Measurements from ENCODE around the gene SEMA5A. TPM values are rescaled to one million over a fixed set of nuclear protein-coding genes. Genes with fewer than 3 reads are reported as not detected.

Gene SEMA5A
- total RNA-seq, 2 experiments from 2014 or later = not detected

GRCh38 chr5:9505225-9505624, 40.6 kb downstream of the SEMA5A start:
- H3K36me3 Mint-ChIP-seq (ENCODE audit: low read depth) = no peaks in the 10 kb centered on the region
- no peaks in the 10 kb centered on the region for H3K4me1 Mint-ChIP-seq (ENCODE audit: low read depth)
- CTCF ChIA-PET = no interaction called here
- no peaks in the 10 kb centered on the region for H3K27me3 Mint-ChIP-seq
- H3K9me3 Mint-ChIP-seq = peaks cover 2% of the 10 kb centered on the region
- intact Hi-C loops (cut with micrococcal nuclease) = no loop called here
- no peak for ATAC-seq
- no peak overlapping the region for H3K27ac Mint-ChIP-seq
- TF ChIP-seq, protein P1, sequence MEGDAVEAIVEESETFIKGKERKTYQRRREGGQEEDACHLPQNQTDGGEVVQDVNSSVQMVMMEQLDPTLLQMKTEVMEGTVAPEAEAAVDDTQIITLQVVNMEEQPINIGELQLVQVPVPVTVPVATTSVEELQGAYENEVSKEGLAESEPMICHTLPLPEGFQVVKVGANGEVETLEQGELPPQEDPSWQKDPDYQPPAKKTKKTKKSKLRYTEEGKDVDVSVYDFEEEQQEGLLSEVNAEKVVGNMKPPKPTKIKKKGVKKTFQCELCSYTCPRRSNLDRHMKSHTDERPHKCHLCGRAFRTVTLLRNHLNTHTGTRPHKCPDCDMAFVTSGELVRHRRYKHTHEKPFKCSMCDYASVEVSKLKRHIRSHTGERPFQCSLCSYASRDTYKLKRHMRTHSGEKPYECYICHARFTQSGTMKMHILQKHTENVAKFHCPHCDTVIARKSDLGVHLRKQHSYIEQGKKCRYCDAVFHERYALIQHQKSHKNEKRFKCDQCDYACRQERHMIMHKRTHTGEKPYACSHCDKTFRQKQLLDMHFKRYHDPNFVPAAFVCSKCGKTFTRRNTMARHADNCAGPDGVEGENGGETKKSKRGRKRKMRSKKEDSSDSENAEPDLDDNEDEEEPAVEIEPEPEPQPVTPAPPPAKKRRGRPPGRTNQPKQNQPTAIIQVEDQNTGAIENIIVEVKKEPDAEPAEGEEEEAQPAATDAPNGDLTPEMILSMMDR (IDR thresholded peaks at IDR 0.05) = no peak
- H3K4me3 Mint-ChIP-seq = no peak overlapping the region
- DNase-seq = no peak
- POLR2A ChIA-PET = no interaction called here

DNA sequence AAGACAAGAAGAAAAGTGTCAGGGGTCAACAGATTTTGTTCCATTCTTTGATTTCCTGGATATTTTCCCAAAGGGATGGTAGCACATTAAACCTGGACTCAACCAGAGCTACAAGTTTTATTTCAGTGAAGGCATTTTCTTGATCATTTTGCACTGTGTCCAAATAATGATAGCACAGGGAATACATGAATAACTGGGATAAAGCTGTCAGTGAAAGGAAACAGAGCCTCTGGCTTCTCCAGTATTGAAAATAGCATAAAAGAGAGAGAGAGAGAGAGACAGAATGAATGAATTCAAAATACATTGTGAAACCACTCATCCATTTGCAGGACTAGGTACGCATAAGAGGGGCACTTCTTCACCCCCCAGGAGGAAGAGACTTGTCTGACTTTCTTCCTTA, 43.0 kb downstream of the SEMA5A start:
- Mint-ChIP-seq H3K4me1 (ENCODE audit: low read depth) (no peaks in the 10 kb centered on the region), H3K27ac (no peak overlapping the region), H3K9me3 (no peaks in the 10 kb centered on the region), H3K36me3 (ENCODE audit: low read depth) (no peaks in the 10 kb centered on the region), H3K4me3 (no peak overlapping the region), H3K27me3 (no peaks in the 10 kb centered on the region)
- ATAC-seq (no peak), DNase-seq (no peak)
- TF ChIP-seq, protein P1 (IDR thresholded peaks at IDR 0.05) = no peak
- intact Hi-C loops (cut with micrococcal nuclease) = no loop called here
- CTCF ChIA-PET = no interaction called here
- POLR2A ChIA-PET = no interaction called here

DNA sequence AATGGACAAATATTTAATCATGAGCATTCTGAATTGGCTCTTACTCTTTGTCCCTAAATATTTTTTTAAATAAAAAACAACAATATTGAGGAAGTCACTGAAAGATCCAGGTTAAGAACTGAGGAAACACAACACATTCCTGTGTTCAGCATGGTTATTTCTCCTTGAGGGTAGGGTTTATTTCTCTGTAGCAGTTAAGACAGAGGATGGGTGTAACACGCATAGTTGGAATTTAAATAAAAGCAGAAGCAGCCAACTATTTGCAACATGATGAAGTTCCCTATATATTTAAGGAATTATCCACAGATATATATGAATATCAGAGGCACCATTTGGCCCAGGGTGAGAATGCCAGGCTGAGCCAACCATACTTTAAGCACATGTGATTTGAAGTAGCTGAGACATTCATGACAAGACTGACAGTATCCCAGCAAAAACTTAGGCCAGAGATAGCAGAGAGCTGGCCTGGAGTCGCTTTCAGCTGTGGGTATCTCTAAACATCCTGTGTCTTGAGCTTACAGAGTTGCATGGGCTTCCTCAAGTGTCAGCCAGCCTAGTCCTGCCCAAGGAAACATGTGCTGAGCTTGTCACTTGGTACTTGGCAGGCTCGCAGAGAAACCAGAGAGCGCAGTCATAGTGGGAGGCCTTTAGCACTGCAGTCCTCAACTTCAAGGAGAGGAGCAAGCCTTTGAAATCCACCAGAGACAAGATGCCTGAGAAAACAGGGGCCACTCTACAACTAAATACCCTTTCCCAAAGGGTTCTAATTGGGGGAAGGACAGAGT, 43.6 kb downstream of the SEMA5A start:
- no peak overlapping the region for H3K27ac Mint-ChIP-seq
- H3K4me1 Mint-ChIP-seq (ENCODE audit: low read depth) = no peaks in the 10 kb centered on the region
- H3K4me3 Mint-ChIP-seq = no peak overlapping the region
- TF ChIP-seq, protein P1 (IDR thresholded peaks at IDR 0.05) = no peak
- ATAC-seq = no peak
- no peaks in the 10 kb centered on the region for H3K27me3 Mint-ChIP-seq
- ChIA-PET CTCF (no interaction called here), POLR2A (no interaction called here)
- intact Hi-C loops (cut with micrococcal nuclease) = no loop called here
- no peaks in the 10 kb centered on the region for H3K36me3 Mint-ChIP-seq (ENCODE audit: low read depth)
- H3K9me3 Mint-ChIP-seq = no peaks in the 10 kb centered on the region
- DNase-seq = no peak

DNA sequence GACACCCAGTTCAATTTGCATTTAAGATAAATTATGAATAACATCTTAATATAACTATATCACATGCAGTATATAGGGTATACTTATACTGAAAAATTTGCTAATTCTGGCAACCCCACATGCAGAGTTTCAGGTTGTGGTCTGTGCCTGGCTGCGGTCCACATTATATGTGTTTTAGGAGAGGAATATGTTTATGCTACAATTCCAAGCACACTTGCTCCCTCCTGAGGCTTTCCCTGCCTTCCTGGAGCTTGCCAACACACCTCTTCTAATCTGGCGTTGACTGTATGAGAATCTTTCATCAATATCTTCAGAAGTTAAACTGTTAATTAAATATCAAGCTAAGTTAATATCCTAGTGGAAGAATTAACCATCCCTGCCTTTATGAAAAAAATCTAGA, 45.2 kb downstream of the SEMA5A start:
- Mint-ChIP-seq H3K27me3 (no peaks in the 10 kb centered on the region), H3K9me3 (no peaks in the 10 kb centered on the region), H3K4me3 (no peak overlapping the region), H3K36me3 (ENCODE audit: low read depth) (no peaks in the 10 kb centered on the region), H3K4me1 (ENCODE audit: low read depth) (no peaks in the 10 kb centered on the region), H3K27ac (no peak overlapping the region)
- intact Hi-C loops (cut with micrococcal nuclease) = no loop called here
- no peak for DNase-seq
- CTCF ChIA-PET = no interaction called here
- POLR2A ChIA-PET = no interaction called here
- TF ChIP-seq, protein P1 (IDR thresholded peaks at IDR 0.05) = no peak
- ATAC-seq = no peak

GRCh38 chr5:9500193-9500592, 45.7 kb downstream of the SEMA5A start:
- Mint-ChIP-seq H3K27ac (no peak overlapping the region), H3K27me3 (no peaks in the 10 kb centered on the region), H3K4me3 (no peak overlapping the region), H3K36me3 (ENCODE audit: low read depth) (no peaks in the 10 kb centered on the region), H3K4me1 (ENCODE audit: low read depth) (no peaks in the 10 kb centered on the region), H3K9me3 (no peaks in the 10 kb centered on the region)
- TF ChIP-seq, protein P1 (IDR thresholded peaks at IDR 0.05) = no peak
- ChIA-PET CTCF (interaction anchor here (0.6 kb wide), 1 partner anchor 657 kb away, joined by 3 read pairs; no protein-coding TSS in a partner anchor), POLR2A (no interaction called here)
- no peak for DNase-seq
- no peak for ATAC-seq
- intact Hi-C loops (cut with micrococcal nuclease) = no loop called here
